WTC11 (cell line): ENCODE results near the gene RHOH.

Experiments
- GABPB1 ChIP-seq: sonication (generic); formaldehyde crosslinking; IDR thresholded peaks from 2 replicates; pipeline ENCODE4 v1.8.1; 2023; ENCODE audit warnings: mild to moderate bottlenecking, missing genetic modification reagents
- NFYB ChIP-seq: sonication (generic); formaldehyde crosslinking; conservative IDR thresholded peaks from 2 replicates; pipeline ENCODE4 v1.8.0; 2022; ENCODE audit warnings: low read depth, missing genetic modification reagents
- SP1 ChIP-seq: sonication (generic); formaldehyde crosslinking; conservative IDR thresholded peaks from 2 replicates; pipeline ENCODE4 v1.8.1; 2022; ENCODE audit warnings: missing genetic modification reagents
- ZNF138 ChIP-seq: sonication (generic); formaldehyde crosslinking; conservative IDR thresholded peaks from 2 replicates; pipeline ENCODE4 v1.8.1; 2022; ENCODE audit warnings: mild to moderate bottlenecking, moderate library complexity, missing genetic modification reagents
- ZNF423 ChIP-seq: fragments of 250-450 bp; sonication (Bioruptor Pico); IDR thresholded peaks from 2 replicates; pipeline ENCODE4 v2.1.2; 2022; ENCODE audit warnings: mild to moderate bottlenecking, moderate library complexity
- TF ChIP-seq, protein P1 (sequence below): fragments of 200-600 bp; IDR thresholded peaks from 2 replicates; pipeline ENCODE4 v1.8.0; 2022; ENCODE audit warnings: antibody characterized with exemption

DNA sequence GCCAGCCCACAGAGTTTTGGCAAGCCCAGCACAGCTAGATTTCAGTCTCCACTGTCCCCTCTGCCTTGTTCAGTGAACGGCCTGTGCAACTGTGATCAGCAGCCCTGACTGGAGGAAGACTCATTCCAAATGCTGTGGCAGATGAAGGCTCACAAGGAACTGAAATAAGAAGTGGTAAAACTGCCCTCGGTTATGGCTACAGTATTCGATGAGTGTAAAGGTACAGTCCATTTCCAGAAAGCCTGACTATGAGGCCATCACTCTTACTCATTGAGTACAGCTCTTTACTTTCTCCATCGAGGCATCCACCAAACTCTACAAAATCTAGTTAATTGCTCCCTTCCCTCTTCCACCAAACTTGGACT, 69.1 kb downstream of the RHOH start:
- no peak for TF ChIP-seq SP1 (CRISPR knock-in tag)
- TF ChIP-seq ZNF138 (CRISPR knock-in tag) = no peak
- TF ChIP-seq, protein P1, sequence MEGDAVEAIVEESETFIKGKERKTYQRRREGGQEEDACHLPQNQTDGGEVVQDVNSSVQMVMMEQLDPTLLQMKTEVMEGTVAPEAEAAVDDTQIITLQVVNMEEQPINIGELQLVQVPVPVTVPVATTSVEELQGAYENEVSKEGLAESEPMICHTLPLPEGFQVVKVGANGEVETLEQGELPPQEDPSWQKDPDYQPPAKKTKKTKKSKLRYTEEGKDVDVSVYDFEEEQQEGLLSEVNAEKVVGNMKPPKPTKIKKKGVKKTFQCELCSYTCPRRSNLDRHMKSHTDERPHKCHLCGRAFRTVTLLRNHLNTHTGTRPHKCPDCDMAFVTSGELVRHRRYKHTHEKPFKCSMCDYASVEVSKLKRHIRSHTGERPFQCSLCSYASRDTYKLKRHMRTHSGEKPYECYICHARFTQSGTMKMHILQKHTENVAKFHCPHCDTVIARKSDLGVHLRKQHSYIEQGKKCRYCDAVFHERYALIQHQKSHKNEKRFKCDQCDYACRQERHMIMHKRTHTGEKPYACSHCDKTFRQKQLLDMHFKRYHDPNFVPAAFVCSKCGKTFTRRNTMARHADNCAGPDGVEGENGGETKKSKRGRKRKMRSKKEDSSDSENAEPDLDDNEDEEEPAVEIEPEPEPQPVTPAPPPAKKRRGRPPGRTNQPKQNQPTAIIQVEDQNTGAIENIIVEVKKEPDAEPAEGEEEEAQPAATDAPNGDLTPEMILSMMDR = no peak
- TF ChIP-seq ZNF423 (CRISPR knock-in tag) = no peak
- TF ChIP-seq NFYB (CRISPR knock-in tag) = no peak
- TF ChIP-seq GABPB1 (CRISPR knock-in tag) = no peak
